Activated T-cell treated with anti-CD3 and anti-CD28 coated beads for 24 hours (primary cell): ENCODE data around the gene DEPDC1B.
"Not testable (repeated sequence)": the region's sequence is repeated elsewhere in the genome, so short reads cannot be mapped to it uniquely, and the experiment has no call there.

Experiments used
- DNase-seq: peaks from one replicate; pipeline ENCODE4 v3.0.0-alpha.2; 2020; ENCODE audit warnings: low read depth

Gene DEPDC1B, protein sequence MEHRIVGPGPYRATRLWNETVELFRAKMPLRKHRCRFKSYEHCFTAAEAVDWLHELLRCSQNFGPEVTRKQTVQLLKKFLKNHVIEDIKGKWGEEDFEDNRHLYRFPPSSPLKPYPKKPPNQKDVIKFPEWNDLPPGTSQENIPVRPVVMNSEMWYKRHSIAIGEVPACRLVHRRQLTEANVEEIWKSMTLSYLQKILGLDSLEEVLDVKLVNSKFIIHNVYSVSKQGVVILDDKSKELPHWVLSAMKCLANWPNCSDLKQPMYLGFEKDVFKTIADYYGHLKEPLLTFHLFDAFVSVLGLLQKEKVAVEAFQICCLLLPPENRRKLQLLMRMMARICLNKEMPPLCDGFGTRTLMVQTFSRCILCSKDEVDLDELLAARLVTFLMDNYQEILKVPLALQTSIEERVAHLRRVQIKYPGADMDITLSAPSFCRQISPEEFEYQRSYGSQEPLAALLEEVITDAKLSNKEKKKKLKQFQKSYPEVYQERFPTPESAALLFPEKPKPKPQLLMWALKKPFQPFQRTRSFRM

DNA sequence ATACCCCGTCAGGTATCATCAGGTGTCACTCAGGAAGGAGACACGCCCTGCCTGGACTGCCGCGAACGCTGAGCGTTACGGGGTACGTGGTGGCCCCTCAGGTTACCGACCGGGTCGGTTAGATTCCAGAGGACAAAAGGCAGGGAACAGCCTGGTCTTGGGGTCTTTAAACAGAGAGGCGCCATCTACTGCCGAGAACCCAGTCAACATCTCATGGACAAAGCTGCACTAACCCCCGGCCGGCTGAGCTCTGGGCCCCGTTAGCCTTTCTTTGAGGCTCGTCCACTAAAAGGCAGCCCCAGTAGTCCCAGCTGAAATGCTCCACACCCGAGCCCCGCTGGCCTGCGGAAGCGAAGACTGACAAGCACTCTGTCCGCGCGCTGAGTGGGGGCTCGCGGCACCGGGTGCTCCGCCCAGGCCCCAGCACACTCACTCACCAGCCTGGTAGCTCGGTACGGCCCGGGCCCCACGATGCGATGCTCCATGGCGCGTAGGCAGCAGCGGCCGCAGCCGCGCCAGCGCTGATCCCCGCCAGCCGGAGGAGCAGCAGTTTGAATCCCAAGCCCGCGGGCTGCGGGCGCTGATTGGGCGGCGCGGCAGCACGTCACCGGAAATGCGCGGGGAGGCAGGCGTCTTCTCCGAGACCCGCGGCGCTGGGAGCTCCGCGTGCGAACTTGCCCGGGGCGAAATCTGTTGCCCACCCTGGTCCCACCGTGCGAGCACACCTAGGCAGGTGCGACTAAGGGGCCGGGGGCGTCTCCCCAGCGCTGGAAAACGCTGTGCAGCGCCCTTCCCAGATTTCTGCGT lies at the start of gene DEPDC1B:
Gene DEPDC1B (minus strand): TSS at position 558 of the 807 bp plus-strand sequence. CDS start 73 bp downstream, at position 485.
- peak; percentile 83 for DNase-seq

DNA sequence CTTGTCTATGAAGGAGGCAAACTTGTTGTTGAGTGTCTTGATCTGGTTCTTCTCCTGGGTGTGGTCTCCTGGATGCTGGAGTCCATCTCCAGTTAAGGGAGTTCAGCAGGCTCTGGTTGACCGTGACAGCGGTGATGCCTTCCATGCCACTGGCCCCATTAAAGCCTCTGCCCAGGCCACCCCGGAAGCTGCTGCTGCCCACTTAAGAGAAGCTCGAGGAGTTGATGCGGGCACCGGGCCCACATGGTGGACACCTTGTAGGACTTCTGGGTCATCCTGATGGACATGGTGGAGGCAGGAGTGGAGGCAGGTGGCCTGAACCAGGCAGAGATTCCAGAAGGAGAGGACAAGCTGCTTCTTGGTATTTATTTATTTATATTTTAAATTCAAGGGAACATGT lies 44.7 kb upstream of the DEPDC1B start:
- no peak for DNase-seq

DNA sequence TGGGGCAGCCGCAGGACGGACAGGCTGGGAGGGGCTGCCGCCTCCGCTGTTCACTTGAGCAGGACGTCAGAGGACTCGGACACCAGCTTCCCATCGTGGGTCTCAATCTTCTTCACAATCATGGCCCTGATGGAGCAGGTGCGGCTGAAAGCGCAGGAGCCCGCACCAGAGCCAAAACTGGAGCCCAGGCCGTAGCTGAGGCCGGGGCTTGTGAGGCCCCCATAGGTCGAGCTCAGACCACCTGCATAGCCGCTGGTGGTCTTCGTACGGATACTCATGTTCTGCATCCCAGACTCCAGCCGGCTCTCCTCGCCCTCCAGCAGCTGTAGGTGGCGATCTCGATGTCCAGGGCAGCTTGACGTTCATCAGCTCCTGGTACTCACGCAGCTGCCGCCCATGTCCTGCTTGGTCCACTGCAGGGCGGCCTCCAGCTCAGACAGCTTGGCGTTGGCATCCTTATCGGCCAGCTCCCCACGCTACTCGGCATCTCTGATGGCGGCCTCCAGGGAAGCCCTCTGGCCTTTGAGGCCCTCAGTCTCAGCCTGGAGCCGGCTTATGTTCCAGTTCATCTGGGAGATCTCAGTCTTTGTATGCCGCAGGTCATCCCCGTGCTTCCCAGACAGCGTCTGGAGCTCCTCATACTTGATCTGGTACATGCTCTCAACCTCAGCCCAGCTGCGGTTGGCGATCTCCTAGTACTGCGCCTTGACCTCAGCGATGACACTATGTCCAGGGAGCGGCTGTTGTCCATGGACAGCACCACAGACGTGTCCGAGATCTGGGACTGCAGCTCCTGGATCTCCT lies 43.7 kb upstream of the DEPDC1B start:
- no peak for DNase-seq

DNA sequence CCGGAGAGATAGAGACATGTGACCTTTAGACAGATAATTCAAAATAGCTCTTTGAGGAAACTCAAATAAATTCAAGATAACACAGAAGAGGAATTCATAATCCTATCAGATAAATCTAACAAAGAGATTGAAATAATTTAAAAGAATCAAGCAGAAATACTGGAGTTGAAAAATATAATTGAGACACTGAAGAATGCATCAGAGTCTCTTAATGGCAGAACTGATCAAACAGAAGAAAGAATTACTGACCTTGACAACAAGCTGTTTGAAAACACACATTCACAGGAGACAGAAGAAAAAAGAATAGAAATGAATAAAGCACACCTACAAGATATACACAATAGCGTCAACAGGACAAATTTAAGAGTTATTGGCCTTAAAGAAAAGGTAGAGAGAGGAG lies 40.4 kb upstream of the DEPDC1B start:
- DNase-seq, result no peak

DNA sequence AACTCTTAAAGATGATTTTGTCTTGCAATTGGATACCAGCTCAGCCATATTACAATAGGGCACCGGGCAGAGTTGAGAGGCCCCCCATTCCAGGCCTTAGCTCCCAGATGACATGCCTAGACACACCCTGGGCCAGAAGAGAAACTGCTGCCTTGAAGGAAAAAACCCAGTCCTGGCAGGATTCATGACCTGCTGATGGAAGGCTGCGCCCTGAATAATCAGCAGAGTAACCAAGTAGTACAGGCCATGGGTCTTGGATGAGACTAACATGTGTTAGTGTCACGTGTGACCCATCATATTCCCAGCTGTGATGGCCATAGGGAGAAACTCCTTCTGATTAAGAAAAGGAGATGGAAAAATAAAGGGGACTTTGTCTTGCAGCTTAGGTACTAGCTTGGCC lies 39.0 kb upstream of the DEPDC1B start:
- DNase-seq, result no peak

DNA sequence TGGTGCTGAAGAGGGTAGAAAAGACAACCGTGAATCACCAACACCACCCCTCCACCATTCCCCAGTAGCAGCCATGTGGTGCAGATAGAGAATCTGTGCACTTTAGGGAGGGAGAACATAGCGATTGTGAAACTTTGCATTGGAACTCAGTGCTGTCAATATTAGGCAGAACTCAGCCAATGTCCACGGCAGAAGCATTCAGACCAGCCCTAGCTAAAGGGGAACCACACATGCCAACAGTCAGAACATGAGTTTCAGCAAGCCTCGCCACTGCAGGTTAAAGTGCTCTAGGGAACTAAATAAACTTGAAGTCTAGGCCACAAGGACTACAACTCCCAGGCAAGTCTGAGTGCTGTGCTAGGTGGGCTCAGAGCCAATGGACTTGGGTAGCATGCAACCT lies 38.5 kb upstream of the DEPDC1B start:
- no peak for DNase-seq

DNA sequence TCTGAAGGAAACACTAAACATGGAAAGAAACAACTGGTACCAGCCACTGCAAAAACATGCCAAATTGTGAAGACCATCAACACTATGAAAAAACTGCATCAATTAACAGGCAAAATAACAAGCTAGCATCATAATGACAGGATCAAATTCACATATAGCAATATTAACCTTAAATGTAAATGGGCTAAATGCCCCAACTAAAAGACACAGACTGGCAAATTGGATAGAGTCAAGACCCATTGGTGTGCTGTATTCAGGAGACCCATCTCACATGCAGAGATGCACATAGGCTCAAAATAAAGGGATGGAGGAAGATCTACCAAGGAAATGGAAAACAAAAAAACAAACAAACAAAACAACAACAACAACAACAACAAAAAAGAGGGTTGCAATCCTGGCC lies 30.9 kb upstream of the DEPDC1B start:
- DNase-seq, result not testable (repeated sequence)

DNA sequence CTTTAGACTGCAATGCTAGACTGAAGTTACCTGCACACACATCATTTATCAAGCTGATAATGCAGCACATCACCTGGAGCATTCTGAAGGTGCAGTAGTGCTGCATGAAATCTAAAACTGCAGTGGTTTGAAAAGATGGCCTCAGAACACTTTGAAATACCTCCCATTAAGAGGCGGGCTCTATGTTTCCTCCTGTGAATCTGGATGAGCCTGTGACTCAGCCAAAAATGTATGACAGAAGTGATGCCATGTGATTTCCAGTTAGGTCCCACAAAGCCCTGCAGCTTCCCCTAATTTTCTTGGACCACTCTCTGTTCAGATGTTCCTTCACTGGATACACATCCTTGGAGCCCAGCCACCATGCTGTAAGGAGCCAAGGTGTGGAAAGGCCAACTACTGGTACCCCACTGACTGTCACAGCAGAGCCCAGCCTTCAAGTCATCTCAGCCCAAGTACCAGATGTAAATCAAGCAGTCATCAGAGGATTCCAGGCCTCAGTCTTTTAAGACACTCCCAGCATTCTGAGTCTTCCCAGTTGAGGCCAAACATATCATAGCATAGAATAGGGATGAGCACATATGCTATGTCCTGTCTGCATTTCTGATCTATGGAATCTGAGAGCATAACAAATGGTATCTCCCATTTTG lies 27.2 kb upstream of the DEPDC1B start:
- no peak for DNase-seq

DNA sequence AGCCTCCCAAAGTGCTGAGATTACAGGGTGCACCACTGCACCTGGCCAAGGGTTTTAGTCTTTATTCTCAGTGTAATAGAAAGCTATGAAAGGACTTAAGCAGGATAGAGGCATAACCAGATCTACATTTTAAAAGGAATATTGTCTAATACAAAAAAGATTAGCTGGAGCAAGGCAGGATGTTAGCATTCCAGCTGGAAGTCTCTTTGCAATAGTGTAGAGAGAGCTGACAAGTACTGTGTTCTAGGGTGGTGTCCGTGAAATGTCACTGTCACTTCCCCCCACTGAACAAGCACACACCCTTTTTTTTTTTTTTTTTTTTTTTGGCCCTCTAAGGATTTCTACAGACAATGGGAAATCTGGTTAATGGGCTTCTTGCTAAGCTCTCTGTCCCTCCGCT lies 24.2 kb upstream of the DEPDC1B start:
- no peak for DNase-seq

DNA sequence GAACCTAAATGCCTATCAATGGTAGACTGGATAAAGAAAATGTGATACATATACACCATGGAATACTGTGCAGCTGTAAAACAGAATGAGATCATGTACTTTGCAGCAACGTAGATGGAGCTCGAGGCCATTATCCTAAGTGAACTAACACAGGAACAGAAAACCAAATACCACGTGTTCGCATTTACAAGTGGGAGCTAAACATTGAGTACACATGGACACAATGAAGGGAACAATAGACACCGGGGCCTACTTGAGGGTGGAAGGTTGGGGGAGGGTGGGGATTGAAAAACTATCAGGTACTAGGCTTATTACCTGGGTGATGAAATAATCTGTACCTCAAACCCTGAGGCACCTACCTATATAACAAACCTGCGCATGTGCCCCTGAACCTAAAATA lies 22.4 kb upstream of the DEPDC1B start:
- no peak for DNase-seq

DNA sequence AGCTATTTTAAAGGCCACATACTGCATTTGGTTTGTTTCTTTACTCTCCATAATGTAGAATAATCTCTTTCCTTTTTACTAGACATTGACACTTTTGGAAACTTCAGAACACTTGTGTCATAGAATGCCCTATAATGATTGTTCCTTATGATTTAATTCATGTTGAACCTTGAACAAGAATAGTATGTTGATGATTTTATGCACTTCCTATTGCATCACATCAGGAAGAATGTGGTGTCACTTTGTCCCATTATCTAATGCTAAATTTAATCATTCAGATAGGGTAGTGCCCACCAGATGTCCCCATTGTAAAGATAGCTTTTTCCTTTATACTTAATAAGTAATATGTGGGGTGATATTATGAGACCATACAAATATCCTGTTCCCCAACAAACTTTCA lies 19.4 kb upstream of the DEPDC1B start:
- no peak for DNase-seq

DNA sequence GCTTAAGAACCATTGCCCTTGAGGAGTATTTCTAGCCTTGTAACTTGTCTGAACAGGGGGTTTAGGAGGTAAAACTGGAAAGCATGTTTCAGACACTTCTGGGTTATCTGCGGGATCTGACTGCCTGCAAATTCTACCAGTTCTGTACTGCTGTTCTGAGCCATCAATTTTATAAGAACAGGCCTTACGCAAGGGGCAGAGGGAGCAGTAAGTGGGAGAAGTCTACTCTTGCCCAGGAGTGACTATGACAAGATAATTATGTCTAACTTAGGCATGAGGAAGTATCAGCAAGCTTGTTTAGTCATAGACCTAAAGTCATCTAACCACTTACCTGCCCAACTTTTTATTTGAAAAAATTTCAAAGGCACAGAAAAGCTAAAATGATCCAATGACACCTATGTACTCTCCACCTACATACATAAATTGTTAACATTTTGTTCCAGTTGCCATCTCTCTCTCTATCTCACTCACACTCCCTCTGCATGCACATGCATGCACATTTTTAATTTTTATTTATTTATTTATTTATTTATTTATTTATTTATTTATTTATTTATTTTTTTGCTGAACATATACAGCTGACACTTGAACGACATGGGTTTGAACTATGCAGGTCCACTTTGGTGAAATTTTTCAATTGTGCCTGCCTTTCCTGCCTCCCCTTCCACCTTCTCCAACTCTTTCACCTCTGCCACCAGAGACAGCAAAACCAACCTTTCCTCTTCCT lies 18.4 kb upstream of the DEPDC1B start:
- DNase-seq, result no peak

DNA sequence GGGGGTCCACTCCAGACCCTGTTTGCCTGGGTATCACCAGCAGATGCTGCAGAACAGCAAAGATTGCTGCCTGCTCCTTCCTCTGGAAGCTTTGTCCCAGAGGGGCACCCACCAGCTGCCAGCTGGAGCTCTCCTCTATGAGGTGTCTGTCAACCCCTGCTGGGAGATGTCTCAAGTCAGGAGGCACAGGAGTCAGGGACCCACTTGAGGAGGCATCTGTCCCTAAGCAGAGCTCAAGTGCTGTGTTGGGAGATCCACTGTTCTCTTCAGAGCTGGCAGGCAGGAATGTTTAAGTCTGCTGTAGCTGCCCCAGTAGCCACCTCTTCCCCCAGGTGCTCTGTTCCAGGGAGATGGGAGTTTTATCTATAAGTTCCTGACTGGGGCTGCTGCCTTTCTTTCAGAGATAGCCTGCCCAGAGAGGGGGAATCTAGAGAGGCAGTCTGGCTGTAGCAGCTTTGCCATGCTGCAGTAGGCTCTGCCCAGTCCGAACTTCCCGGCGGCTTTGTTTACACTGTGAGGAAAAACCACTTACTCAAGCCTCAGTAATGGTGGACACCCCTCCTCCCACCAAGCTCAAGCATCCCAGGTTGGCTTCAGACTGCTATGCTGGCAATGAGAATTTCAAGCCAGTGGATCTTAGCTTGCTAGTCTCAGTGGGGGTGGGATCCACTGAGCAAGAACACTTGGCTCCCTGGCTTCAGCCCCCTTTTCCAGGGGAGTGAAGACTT lies 15.4 kb upstream of the DEPDC1B start:
- not testable (repeated sequence) for DNase-seq

DNA sequence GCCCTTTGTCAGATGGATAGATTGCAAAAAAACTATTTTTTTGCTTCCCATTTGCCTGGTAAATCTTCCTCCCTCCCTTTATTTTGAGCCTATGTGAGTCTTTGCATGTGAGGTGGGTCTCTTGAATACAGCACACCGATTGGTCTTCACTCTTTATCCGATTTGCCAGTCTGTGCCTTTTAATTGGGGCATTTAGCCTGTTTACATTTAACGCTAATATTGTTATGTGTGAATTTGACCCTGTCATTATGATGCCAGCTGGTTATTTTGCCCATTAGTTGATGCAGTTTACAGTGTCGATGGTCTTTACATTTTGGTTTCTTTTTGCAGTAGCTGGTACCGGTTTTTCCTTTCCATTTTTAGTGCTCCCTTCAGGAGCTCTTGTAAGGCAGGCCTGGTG lies 13.0 kb upstream of the DEPDC1B start:
- DNase-seq, result no peak

DNA sequence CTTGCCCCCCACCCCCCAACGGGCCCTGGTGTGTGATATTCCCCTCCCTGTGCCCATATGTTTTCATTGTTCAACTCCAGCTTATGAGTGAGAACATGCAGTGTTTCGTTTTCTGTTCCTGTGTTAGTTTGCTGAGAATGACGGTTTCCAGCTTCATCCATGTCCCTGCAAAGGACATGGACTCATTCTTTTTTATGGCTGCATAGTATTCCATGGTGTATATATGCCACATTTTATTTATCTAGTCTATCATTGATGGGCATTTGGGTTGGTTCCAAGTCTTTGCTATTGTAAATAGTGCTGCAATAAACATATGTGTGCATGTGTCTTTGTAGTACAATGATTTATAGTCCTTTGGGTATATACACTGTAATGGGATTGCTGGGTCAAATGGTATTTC lies 11.9 kb upstream of the DEPDC1B start:
- not testable (repeated sequence) for DNase-seq

DNA sequence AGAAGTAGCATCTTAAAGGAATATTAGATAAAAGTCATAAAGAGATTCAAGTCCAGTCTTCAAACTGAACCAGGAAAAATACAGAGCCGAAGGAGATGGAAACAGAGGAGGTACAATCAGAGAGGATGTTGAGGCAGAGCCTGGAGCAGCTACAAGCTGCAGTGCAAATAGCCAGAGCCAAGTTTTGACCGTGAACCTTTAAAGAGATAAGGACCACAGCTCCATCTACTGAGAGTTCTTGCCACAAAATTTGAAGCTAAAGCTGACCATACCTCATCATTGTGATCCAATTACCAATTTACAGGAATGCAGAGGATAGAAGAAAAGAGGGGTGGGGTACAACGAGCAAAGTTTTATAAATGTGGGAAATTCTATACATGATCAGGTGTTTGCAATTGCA lies 10.4 kb upstream of the DEPDC1B start:
- DNase-seq, result no peak

DNA sequence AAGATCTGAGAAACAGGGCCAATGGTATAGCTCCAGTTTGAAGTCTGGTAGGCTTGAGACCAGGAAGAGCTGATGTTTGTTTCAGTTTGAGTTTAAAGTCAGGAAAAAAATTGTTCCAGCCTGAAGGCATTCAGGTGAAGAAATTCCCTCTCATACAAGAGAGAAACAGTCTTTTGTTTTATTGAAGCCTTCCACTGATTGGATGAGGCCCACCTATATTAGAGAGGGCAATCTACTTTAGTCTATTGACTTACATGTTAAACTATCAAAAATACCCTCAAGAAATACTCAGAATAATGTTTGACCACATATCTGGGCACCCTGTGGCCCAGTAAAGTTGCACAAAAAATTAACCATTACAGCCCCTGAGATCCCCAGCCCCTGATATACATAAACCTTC lies 5.2 kb upstream of the DEPDC1B start:
- DNase-seq, result no peak

DNA sequence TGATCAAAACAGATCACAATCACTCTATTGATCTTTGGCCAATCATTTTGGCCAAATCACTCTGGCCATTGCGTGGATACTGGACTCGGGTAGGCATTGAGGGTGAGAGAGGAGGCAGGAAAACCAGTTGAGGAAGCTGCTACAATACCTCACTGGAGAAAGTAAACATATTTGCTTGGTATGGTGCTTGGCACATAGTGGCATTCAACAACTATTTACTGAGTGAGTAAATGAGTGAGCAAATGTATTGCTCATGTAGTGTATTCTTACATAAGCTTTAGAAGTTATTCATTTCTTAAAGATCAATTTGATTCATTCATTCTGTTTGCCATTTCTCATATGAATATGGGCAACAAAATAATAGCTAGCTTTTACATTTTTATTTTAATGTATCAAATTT lies 4.0 kb upstream of the DEPDC1B start:
- DNase-seq, result no peak

DNA sequence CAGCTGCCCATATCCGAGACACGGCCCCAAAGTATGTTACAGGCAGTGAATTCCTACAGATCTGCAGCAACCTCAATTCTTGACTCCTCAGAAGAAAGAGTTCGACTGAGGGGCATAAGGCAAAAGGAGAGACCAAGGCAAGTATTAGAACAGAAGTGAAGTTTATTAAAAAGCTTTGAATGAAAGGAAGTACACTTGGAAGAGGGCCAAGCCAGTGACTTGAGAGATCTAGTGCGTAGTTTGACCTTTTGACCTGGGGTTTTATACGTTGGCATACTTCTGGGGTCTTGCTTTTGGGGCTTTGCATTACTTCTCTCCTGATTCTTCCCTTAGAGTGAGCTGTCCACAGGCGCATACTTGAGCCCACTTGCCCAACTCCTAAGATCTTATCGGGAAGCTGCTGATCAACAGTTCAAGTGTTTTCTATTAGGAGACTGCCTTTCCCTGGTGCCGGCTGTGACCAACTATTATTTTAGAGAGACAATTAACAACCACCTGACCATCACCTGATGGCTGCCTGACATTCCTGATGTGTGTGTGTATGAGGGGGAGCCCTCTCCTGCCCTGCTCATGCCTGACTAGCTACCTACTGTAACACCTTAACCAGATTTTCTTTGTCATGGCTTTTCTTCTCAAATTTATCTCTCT lies 1.5 kb upstream of the DEPDC1B start:
- DNase-seq, result no peak

DNA sequence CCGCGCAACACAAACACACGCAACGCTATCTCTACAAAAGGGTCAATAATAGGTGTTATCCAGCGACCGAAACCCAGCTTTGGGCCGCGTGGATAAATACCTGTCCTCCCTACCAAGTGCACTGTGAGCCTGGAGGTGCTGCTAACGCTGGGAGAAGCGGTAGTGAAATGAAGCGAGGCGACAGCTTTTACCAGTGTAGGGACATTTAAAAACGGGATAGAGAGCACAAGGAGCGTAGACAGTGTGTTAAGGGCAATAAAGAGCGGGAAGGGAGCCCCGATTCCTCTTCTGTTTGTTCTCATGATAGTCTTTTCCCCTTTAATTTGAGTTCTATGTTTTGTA lies 421 bp upstream of the DEPDC1B start:
- no peak for DNase-seq
